ENCODE data around the gene TCF23.
A peak's percentile ranks its signal among the peaks of the same experiment; 100 is the strongest.

Gene TCF23

DNA sequence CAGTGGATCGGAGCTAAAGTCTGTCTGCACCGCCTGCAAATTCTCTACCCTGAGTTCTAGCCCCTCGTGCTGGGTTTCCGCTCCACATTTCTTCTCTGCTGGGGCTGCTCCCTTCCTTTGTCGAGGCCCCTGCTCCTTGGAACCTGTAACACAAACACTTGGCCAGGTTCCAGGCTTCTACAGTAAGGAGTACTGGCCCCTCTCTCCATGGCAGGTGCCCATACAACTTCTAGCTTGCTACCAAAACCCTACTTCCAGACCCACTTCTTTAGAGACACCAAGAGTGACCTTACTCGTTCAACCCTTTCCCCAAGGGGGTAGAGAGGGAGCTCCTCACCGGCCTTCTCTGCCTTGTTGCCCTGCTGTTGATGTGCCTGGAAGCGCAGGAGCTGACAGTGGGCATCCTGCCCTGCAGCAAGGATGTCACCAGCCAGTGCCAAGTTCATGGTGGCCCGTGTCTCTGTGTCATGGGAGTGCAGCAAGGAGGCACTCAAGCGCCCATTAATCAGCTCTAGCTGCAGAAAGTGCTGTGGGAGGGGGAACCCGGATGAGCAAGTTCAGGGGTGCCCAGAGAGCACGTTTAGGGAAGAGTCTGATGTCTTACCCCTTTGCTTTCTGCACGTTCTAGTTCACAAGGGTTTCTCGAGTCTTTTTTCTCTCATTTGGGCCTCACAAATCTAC, 15.5 kb upstream of the TCF23 start:
- TF ChIP-seq CTCF (IDR thresholded peaks at IDR 0.05; ENCODE audit: insufficient read depth, low read depth, low read length, missing control alignments), result no peak
- no peak for DNase-seq (ENCODE audit: low read depth)
- peak overlapping the region; percentile 74 for H3K4me3 ChIP-seq (ENCODE audit: low read length)

DNA sequence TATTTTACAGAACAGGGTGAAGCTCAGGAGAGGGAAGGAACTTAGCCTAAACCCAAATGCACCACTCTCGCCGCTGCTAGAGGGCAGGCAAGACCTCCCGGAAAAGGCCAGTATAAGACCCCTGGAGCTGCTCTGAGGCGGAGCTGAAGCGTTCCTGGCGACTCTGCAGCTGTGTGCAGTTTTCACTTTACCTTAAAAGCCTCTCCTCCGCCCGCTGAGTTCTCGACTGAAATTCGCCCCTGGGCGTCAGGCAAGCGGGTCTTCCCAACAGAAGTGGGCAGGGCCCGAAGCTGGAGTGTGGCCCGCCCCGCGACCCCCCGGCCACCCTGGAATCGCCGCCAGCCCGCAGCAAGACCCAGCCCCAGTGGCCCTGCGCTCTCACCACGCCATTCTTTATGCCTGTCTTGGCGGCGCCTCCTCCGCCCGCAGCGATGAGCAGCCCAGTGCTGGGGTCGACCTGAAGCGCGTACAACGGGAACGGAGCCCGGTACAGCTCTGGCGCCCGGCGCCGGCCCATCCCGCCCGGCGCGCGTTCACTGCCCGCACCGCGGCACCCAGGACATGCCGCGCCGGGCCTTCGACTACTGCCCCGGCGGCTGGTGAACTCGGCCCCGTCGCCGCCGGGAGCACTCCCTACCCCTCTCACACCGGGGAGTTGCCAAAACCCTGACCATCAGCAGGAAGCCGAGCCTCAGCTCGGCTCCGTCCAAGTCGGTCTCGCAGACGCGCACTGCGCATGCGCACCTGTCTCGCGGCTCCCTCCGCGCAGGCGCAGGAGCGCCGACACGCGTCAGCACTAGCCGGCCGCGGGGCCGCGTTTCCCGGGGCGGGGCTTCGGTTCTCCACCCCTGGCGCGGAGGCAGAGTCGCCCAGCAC, 14.7 kb upstream of the TCF23 start, which contains the start of gene PREB:
Gene PREB (minus strand): TSS at position 732 of the 876 bp plus-strand sequence. CDS start 215 bp downstream, at position 517.
- no peak for TF ChIP-seq CTCF (IDR thresholded peaks at IDR 0.05; ENCODE audit: insufficient read depth, low read depth, low read length, missing control alignments)
- H3K4me3 ChIP-seq (ENCODE audit: low read length), result peak within 1 kb of the TSS; percentile 74
- peak; percentile 94 for DNase-seq (ENCODE audit: low read depth)

GRCh38 chr2:27134781-27135477, 13.9 kb upstream of the TCF23 start:
- no peak for TF ChIP-seq CTCF (IDR thresholded peaks at IDR 0.05; ENCODE audit: insufficient read depth, low read depth, low read length, missing control alignments)
- H3K4me3 ChIP-seq (ENCODE audit: low read length), result peak overlapping the region; percentile 20
- no peak for DNase-seq (ENCODE audit: low read depth)

GRCh38 chr2:27135478-27135955, 13.3 kb upstream of the TCF23 start:
- H3K4me3 ChIP-seq (ENCODE audit: low read length), result no peak overlapping the region
- TF ChIP-seq CTCF (IDR thresholded peaks at IDR 0.05; ENCODE audit: insufficient read depth, low read depth, low read length, missing control alignments), result no peak
- no peak for DNase-seq (ENCODE audit: low read depth)

DNA sequence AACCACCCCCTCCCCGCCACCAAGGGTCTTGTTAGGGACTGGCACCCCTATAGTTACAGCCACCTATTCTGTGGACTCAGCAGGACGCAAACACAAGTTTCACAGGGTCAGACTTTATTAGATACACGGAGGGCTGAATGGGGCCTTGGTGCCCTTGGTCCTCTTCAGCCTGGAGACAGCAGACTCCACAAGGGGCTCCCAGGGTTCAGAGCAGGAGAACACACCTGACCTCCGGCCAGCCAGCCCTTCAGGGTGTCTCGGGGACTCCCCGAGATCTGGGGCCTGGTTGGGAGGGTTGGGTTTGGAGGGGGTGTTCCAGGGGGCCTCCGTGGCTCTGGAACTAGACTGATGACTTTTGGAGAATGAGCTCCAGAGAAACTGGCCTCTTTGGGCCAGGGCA, 12.1 kb upstream of the TCF23 start:
- TF ChIP-seq CTCF (IDR thresholded peaks at IDR 0.05; ENCODE audit: insufficient read depth, low read depth, low read length, missing control alignments), result no peak
- no peak overlapping the region for H3K4me3 ChIP-seq (ENCODE audit: low read length)
- DNase-seq (ENCODE audit: low read depth), result no peak

DNA sequence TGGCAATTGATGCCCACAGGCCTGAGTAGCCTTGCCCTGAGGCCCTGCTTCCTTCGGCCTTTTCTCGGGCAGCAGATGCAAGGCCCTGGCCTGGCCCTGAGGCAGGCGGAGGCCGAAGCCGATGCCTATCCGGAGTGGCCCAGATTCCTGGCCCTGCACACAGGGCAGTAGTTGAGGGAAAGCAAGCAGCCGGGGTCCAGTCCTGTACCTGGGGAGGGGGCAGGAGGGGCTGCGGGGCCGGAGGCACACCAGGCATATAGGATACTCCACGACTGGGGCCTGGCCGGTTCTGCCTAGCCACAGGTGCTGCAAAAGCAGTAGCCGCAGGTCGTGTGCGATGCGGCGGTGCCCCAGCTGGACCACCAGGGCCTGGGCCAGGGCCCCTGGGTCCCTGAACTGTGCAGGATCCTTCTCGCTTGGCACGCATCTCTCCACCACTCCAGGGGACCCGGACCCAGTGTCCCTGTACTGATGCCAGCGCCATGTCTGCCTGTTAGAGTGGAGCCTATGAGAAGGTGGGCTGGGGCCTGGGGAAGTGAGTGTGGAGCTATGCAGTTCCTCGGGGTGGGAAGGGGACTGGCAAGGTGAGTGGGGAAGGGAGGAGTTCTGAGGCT, 11.4 kb upstream of the TCF23 start:
- no peak for TF ChIP-seq CTCF (IDR thresholded peaks at IDR 0.05; ENCODE audit: insufficient read depth, low read depth, low read length, missing control alignments)
- DNase-seq (ENCODE audit: low read depth), result no peak
- H3K4me3 ChIP-seq (ENCODE audit: low read length), result no peak overlapping the region

Measured in epithelial cell of esophagus (primary cell).